SK-N-MC (cell line): Measurements from ENCODE around the gene PAFAH1B2.

Experiments used
- DNase-seq: peaks from one replicate; pipeline ENCODE4 v3.0.0-alpha.2; 2011; ENCODE audit warnings: low read depth, low spot score
- H3K27ac ChIP-seq: fragments of 200-600 bp; sonication (generic); 2 replicates; pipeline ENCODE4 v1.5.1; 2016; ENCODE audit warnings: mixed run types
- H3K36me3 ChIP-seq: fragments of 200-600 bp; sonication (generic); 2 replicates; pipeline ENCODE4 v1.6.1; 2017; ENCODE audit warnings: antibody characterized with exemption, low read length, mixed read lengths; ENCODE audit not compliant: insufficient read depth
- H3K4me3 ChIP-seq: fragments of 200-600 bp; sonication (generic); 2 replicates; pipeline ENCODE4 v1.5.1; 2016
- H3K9ac ChIP-seq: fragments of 200-600 bp; sonication (generic); 2 replicates; pipeline ENCODE4 v1.8.0; 2017; ENCODE audit warnings: mixed run types, mixed read lengths; ENCODE audit not compliant: insufficient read length
- H3K9me3 ChIP-seq: fragments of 200-600 bp; sonication (generic); 2 replicates; pipeline ENCODE4 v1.6.1; 2017; ENCODE audit warnings: low read depth, mild to moderate bottlenecking, antibody characterized with exemption, low read length, moderate library complexity, mixed read lengths
- EZH2 ChIP-seq: fragments of 200-600 bp; sonication (generic); IDR thresholded peaks from one replicate; pipeline ENCODE4 v1.6.1; 2017; ENCODE audit warnings: antibody characterized with exemption
- FOXP2 ChIP-seq: optimal IDR thresholded peaks from 2 replicates; pipeline ENCODE3; 2011; ENCODE audit warnings: mild to moderate bottlenecking, moderate library complexity; ENCODE audit not compliant: insufficient read depth; ENCODE audit errors: extremely low read length, control extremely low read depth
- POLR2AphosphoS5 ChIP-seq: IDR thresholded peaks from 2 replicates; pipeline ENCODE4 v1.6.1; 2012; ENCODE audit warnings: mild to moderate bottlenecking, low read depth, low read length, borderline replicate concordance

PAFAH1B2 gene

GRCh38 chr11:117143390-117143789 lies 697 bp upstream of the PAFAH1B2 start:
- Histone ChIP-seq H3K9me3 (no peaks in the 10 kb centered on the region), H3K27ac (peak overlapping the region; percentile 68), H3K36me3 (peaks cover 29% of the 10 kb centered on the region), H3K9ac (peak overlapping the region; percentile 82), H3K4me3 (peak overlapping the region; percentile 84)
- DNase-seq, result peak; percentile 20
- TF ChIP-seq FOXP2 (no peak), POLR2AphosphoS5 (no peak), EZH2 (no peak)

GRCh38 chr11:117144477-117145392 lies 648 bp downstream of the PAFAH1B2 start:
- no peak overlapping the region for H3K27ac ChIP-seq
- TF ChIP-seq POLR2AphosphoS5, result no peak
- TF ChIP-seq FOXP2, result peak; percentile 8
- no peak for TF ChIP-seq EZH2
- peak overlapping the region; percentile 84 for H3K4me3 ChIP-seq
- peaks cover 38% of the 10 kb centered on the region for H3K36me3 ChIP-seq
- peak overlapping the region; percentile 82 for H3K9ac ChIP-seq
- DNase-seq, result no peak
- no peaks in the 10 kb centered on the region for H3K9me3 ChIP-seq

- peaks cover 45% of the 10 kb centered on the region for H3K36me3 ChIP-seq
- H3K4me3 ChIP-seq, result peak overlapping the region; percentile 84
- no peak for DNase-seq
- no peak overlapping the region for H3K27ac ChIP-seq
- H3K9me3 ChIP-seq, result no peaks in the 10 kb centered on the region
- TF ChIP-seq FOXP2 (no peak), POLR2AphosphoS5 (no peak; the same call in 1 of the 2 replicates), EZH2 (no peak)
- H3K9ac ChIP-seq, result peak overlapping the region; percentile 82
Measured at GRCh38 chr11:117145393-117145761, 1.3 kb downstream of the PAFAH1B2 start.

GRCh38 chr11:117146521-117146920 lies 2.4 kb downstream of the PAFAH1B2 start:
- no peak overlapping the region for H3K9ac ChIP-seq

GRCh38 chr11:117152066-117152465 lies 8.0 kb downstream of the PAFAH1B2 start:
- Histone ChIP-seq H3K36me3 (peaks cover 71% of the 10 kb centered on the region), H3K9ac (no peak overlapping the region), H3K4me3 (no peak overlapping the region), H3K9me3 (no peaks in the 10 kb centered on the region), H3K27ac (no peak overlapping the region)
- TF ChIP-seq POLR2AphosphoS5 (no peak), FOXP2 (no peak), EZH2 (no peak)
- DNase-seq, result no peak

More at GRCh38 chr11:117146521-117146920, 2.4 kb downstream of the PAFAH1B2 start:
- Histone ChIP-seq H3K4me3 (no peak overlapping the region; the same call in 1 of the 2 replicates), H3K27ac (no peak overlapping the region), H3K36me3 (peaks cover 49% of the 10 kb centered on the region), H3K9me3 (no peaks in the 10 kb centered on the region)
- DNase-seq, result no peak
- TF ChIP-seq EZH2, result no peak
- no peak for TF ChIP-seq FOXP2
- no peak for TF ChIP-seq POLR2AphosphoS5

GRCh38 chr11:117154468-117154867 lies 10.4 kb downstream of the PAFAH1B2 start:
- Histone ChIP-seq H3K27ac (no peak overlapping the region), H3K4me3 (no peak overlapping the region), H3K9ac (no peak overlapping the region), H3K9me3 (no peaks in the 10 kb centered on the region), H3K36me3 (peaks cover 62% of the 10 kb centered on the region)
- TF ChIP-seq POLR2AphosphoS5 (no peak), EZH2 (no peak), FOXP2 (no peak)
- no peak for DNase-seq

- DNase-seq, result no peak
- Histone ChIP-seq H3K36me3 (peaks cover 68% of the 10 kb centered on the region), H3K4me3 (no peak overlapping the region), H3K27ac (no peak overlapping the region), H3K9ac (no peak overlapping the region), H3K9me3 (no peaks in the 10 kb centered on the region)
- TF ChIP-seq FOXP2 (no peak), POLR2AphosphoS5 (no peak), EZH2 (no peak)
Measured at GRCh38 chr11:117157507-117157906, 13.4 kb downstream of the PAFAH1B2 start.

GRCh38 chr11:117159892-117160291 lies 15.8 kb downstream of the PAFAH1B2 start:
- Histone ChIP-seq H3K36me3 (peaks cover 72% of the 10 kb centered on the region), H3K4me3 (no peak overlapping the region), H3K9ac (no peak overlapping the region), H3K9me3 (no peaks in the 10 kb centered on the region), H3K27ac (no peak overlapping the region)
- no peak for TF ChIP-seq POLR2AphosphoS5
- TF ChIP-seq FOXP2, result no peak
- TF ChIP-seq EZH2, result no peak
- no peak for DNase-seq

- H3K9ac ChIP-seq, result no peak overlapping the region
- no peak for DNase-seq
- TF ChIP-seq FOXP2, result no peak
- TF ChIP-seq POLR2AphosphoS5, result no peak
- no peak for TF ChIP-seq EZH2
- H3K4me3 ChIP-seq, result no peak overlapping the region
- no peak overlapping the region for H3K27ac ChIP-seq
- no peaks in the 10 kb centered on the region for H3K9me3 ChIP-seq
- peaks cover 75% of the 10 kb centered on the region for H3K36me3 ChIP-seq
Measured at GRCh38 chr11:117160826-117161225, 16.7 kb downstream of the PAFAH1B2 start.

GRCh38 chr11:117166491-117166890 lies 22.4 kb downstream of the PAFAH1B2 start:
- no peak overlapping the region for H3K9ac ChIP-seq
- no peak overlapping the region for H3K4me3 ChIP-seq
- DNase-seq, result no peak
- peaks cover 92% of the 10 kb centered on the region for H3K36me3 ChIP-seq
- no peak overlapping the region for H3K27ac ChIP-seq
- no peak for TF ChIP-seq FOXP2
- TF ChIP-seq POLR2AphosphoS5, result no peak
- no peak for TF ChIP-seq EZH2
- no peaks in the 10 kb centered on the region for H3K9me3 ChIP-seq
